Raji (cell line): ENCODE measurements around the gene SLC43A2.

Experiments
- POLR2A ChIP-seq: IDR thresholded peaks from 2 replicates; pipeline ENCODE4 v1.6.1; 2011; ENCODE audit warnings: low read depth, low read length, control low read depth; ENCODE audit not compliant: insufficient read depth

The SLC43A2 gene

GRCh38 chr17:1553354-1554266, 75.0 kb downstream of the SLC43A2 start:
- no peak for TF ChIP-seq POLR2A

GRCh38 chr17:1552932-1553331, 75.7 kb downstream of the SLC43A2 start:
- no peak for TF ChIP-seq POLR2A

GRCh38 chr17:1551741-1552140, 76.9 kb downstream of the SLC43A2 start:
- TF ChIP-seq POLR2A = no peak

GRCh38 chr17:1548032-1548431, 80.6 kb downstream of the SLC43A2 start:
- TF ChIP-seq POLR2A = no peak

- TF ChIP-seq POLR2A = no peak
These were observed 82.2 kb downstream of the SLC43A2 start for GRCh38 chr17:1546292-1546922.

- no peak for TF ChIP-seq POLR2A
These were observed 83.0 kb downstream of the SLC43A2 start for GRCh38 chr17:1545618-1546017.

GRCh38 chr17:1542316-1542715, 86.3 kb downstream of the SLC43A2 start:
- TF ChIP-seq POLR2A = no peak

GRCh38 chr17:1541367-1541904, 87.2 kb downstream of the SLC43A2 start:
- no peak for TF ChIP-seq POLR2A

GRCh38 chr17:1539811-1540210, 88.8 kb downstream of the SLC43A2 start:
- no peak for TF ChIP-seq POLR2A

GRCh38 chr17:1535737-1536136, 92.9 kb downstream of the SLC43A2 start:
- TF ChIP-seq POLR2A = no peak

GRCh38 chr17:1533661-1534325, 94.8 kb downstream of the SLC43A2 start:
- TF ChIP-seq POLR2A = no peak

GRCh38 chr17:1532836-1533602, 95.6 kb downstream of the SLC43A2 start:
- TF ChIP-seq POLR2A = no peak

GRCh38 chr17:1529863-1530262, 98.8 kb downstream of the SLC43A2 start:
- no peak for TF ChIP-seq POLR2A

GRCh38 chr17:1522626-1523025, 106.0 kb downstream of the SLC43A2 start:
- TF ChIP-seq POLR2A = no peak
